Measurements from ENCODE around the gene SBF1. TPM values are rescaled to one million over a fixed set of nuclear protein-coding genes. Genes with fewer than 3 reads are reported as not detected.

The SBF1 gene
- total RNA-seq, 4 donors from 2014 or later: 63.7 to 122 (median 64.4) TPM

- no peaks in the 10 kb centered on the region for H3K4me1 ChIP-seq
- H3K4me3 ChIP-seq: no peak overlapping the region
- peaks cover 38% of the 10 kb centered on the region for H3K27me3 ChIP-seq
- no peaks in the 10 kb centered on the region for H3K36me3 ChIP-seq
- no peak for ATAC-seq
- 69 to 73% methylated on average over 11 to 17 of the region's 27 CpGs for WGBS, 2 donors (ENCODE audit: low coverage in 1 of 2)
- no peak for TF ChIP-seq POLR2A (IDR thresholded peaks at IDR 0.05)
- TF ChIP-seq CTCF (IDR thresholded peaks at IDR 0.05): no peak
- no peak for TF ChIP-seq POLR2AphosphoS5 (IDR thresholded peaks at IDR 0.05)
- no peak for TF ChIP-seq EP300 (IDR thresholded peaks at IDR 0.05)
- H3K9me3 ChIP-seq: no peaks in the 10 kb centered on the region
- no peak overlapping the region for H3K27ac ChIP-seq
These were observed 15.9 kb upstream of the SBF1 start for GRCh38 chr22:50490531-50491308.

GRCh38 chr22:50489363-50490243 lies 14.8 kb upstream of the SBF1 start:
- H3K4me3 ChIP-seq: no peak overlapping the region
- peaks cover 50% of the 10 kb centered on the region for H3K27me3 ChIP-seq
- H3K4me1 ChIP-seq: no peaks in the 10 kb centered on the region
- no peaks in the 10 kb centered on the region for H3K36me3 ChIP-seq
- no peak for TF ChIP-seq POLR2A (IDR thresholded peaks at IDR 0.05)
- no peak for TF ChIP-seq CTCF (IDR thresholded peaks at IDR 0.05)
- TF ChIP-seq EP300 (IDR thresholded peaks at IDR 0.05): no peak
- TF ChIP-seq POLR2AphosphoS5 (IDR thresholded peaks at IDR 0.05): no peak
- no peak for ATAC-seq
- no peak overlapping the region for H3K27ac ChIP-seq
- no peaks in the 10 kb centered on the region for H3K9me3 ChIP-seq
- WGBS, 2 donors (ENCODE audit: low coverage in 1 of 2): 0 to 70% methylated on average over 1 to 2 of the region's 31 CpGs

- ATAC-seq: no peak
- H3K27me3 ChIP-seq: peaks cover 57% of the 10 kb centered on the region
- H3K9me3 ChIP-seq: no peaks in the 10 kb centered on the region
- no peak for TF ChIP-seq POLR2A (IDR thresholded peaks at IDR 0.05)
- TF ChIP-seq POLR2AphosphoS5 (IDR thresholded peaks at IDR 0.05): no peak
- TF ChIP-seq CTCF (IDR thresholded peaks at IDR 0.05): no peak
- no peak for TF ChIP-seq EP300 (IDR thresholded peaks at IDR 0.05)
- no peaks in the 10 kb centered on the region for H3K36me3 ChIP-seq
- H3K4me3 ChIP-seq: no peak overlapping the region
- no peaks in the 10 kb centered on the region for H3K4me1 ChIP-seq
- 69 to 80% methylated on average over 2 to 9 of the region's 19 CpGs for WGBS, 2 donors (ENCODE audit: low coverage in 1 of 2)
- no peak overlapping the region for H3K27ac ChIP-seq
These were observed 14.1 kb upstream of the SBF1 start for GRCh38 chr22:50488886-50489285.

GRCh38 chr22:50488006-50488677 lies 13.3 kb upstream of the SBF1 start:
- Histone ChIP-seq H3K9me3 (no peaks in the 10 kb centered on the region), H3K27ac (no peak overlapping the region), H3K4me3 (no peak overlapping the region), H3K4me1 (no peaks in the 10 kb centered on the region), H3K36me3 (no peaks in the 10 kb centered on the region), H3K27me3 (peaks cover 64% of the 10 kb centered on the region)
- TF ChIP-seq POLR2A (IDR thresholded peaks at IDR 0.05) (no peak), CTCF (IDR thresholded peaks at IDR 0.05) (no peak)
- WGBS, 2 donors (ENCODE audit: low coverage in 1 of 2): 100% methylated on average over 1 of the region's 18 CpGs; no CpG with 5 or more reads in 1 of the 2 donors
- no peak for ATAC-seq

All from gastroesophageal sphincter (tissue), 4 donors.